ENCODE data around the gene PLEKHA5. TPM values are rescaled to one million over a fixed set of nuclear protein-coding genes. Genes with fewer than 3 reads are reported as not detected.

PLEKHA5 gene
- total and polyA plus RNA-seq, 3 donors from 2014 or later: 22.4 to 37.5 (median 34.8) TPM

DNA sequence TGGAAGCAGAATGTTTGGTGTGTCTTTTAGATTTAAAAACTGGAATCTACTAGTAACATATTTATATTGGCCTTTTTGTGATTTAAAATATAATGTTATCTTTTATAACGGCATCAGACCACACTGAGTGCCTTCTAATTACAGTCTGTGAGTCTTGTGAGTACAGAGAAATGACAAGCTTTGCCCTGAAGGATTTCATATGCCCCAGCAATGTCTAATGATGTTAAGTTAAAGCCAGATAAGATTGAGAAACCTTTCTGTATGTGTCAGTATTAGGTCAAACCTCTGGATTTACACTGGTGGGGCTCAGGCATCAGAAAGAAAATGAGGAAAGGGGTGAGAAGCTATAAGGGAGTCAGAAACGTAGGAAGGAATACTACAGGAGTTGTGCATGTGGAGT, 25.2 kb downstream of the PLEKHA5 start:
- Histone ChIP-seq H3K36me3 (ENCODE audit: low read depth, missing control alignments) (no peaks in the 10 kb centered on the region), H3K27ac (no peak overlapping the region), H3K27me3 (no peaks in the 10 kb centered on the region), H3K9me3 (no peaks in the 10 kb centered on the region), H3K4me1 (peaks cover 4% of the 10 kb centered on the region), H3K4me3 (no peak overlapping the region)
- intact Hi-C loops (cut with DNase I; ENCODE audit: low total_unique reads): no loop called here
- WGBS, 2 donors: 37% methylated on average over 2 of the region's 2 CpGs
- TF ChIP-seq, protein P1, sequence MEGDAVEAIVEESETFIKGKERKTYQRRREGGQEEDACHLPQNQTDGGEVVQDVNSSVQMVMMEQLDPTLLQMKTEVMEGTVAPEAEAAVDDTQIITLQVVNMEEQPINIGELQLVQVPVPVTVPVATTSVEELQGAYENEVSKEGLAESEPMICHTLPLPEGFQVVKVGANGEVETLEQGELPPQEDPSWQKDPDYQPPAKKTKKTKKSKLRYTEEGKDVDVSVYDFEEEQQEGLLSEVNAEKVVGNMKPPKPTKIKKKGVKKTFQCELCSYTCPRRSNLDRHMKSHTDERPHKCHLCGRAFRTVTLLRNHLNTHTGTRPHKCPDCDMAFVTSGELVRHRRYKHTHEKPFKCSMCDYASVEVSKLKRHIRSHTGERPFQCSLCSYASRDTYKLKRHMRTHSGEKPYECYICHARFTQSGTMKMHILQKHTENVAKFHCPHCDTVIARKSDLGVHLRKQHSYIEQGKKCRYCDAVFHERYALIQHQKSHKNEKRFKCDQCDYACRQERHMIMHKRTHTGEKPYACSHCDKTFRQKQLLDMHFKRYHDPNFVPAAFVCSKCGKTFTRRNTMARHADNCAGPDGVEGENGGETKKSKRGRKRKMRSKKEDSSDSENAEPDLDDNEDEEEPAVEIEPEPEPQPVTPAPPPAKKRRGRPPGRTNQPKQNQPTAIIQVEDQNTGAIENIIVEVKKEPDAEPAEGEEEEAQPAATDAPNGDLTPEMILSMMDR (IDR thresholded peaks at IDR 0.05): no peak
- no peak for TF ChIP-seq POLR2A (IDR thresholded peaks at IDR 0.05)
- DNase-seq: no peak

DNA sequence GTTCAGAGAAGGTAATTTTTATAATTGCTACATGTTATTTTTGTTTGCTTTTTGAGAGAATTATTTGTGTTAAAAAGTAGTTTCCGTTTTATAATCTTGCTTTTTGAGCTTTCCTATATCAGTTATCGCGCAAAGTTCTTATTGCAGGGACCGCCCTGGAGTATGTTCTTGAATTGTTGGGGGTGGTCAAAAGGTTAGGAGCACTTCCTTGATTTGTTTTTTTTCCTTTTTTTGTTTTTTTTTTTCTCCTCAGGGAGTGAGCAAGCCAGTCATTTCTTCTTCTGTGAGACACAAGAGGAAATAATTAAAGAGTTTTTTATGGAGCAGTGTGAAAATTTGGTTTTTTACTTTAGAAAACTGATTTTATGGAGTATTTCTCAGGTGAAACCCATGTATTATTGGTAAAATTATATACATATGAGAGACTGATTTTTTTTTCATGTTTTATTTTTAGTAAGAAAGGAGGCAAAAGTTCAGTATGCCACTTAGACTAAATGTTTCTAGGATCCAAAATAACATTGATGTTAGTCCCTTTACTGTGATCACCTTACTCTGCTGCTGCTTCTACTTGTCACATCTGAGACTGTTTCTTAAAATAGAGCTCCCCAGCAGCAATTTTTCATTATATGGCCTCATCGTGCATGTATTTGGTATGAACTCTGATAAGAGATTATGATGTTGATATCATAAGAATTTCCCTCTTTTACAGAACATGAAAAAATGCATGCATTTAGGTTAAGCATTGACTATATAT, 26.6 kb downstream of the PLEKHA5 start:
- no peak for TF ChIP-seq POLR2A (IDR thresholded peaks at IDR 0.05)
- Histone ChIP-seq H3K27ac (peak overlapping the region in 1 of 2 donors; percentile 25), H3K36me3 (ENCODE audit: low read depth, missing control alignments) (no peaks in the 10 kb centered on the region), H3K4me3 (no peak overlapping the region), H3K4me1 (peaks cover 4% of the 10 kb centered on the region), H3K9me3 (no peaks in the 10 kb centered on the region), H3K27me3 (no peaks in the 10 kb centered on the region)
- intact Hi-C loops (cut with DNase I; ENCODE audit: low total_unique reads): no loop called here
- WGBS, 2 donors: 45 to 58% methylated on average over 5 of the region's 5 CpGs
- no peak for DNase-seq

DNA sequence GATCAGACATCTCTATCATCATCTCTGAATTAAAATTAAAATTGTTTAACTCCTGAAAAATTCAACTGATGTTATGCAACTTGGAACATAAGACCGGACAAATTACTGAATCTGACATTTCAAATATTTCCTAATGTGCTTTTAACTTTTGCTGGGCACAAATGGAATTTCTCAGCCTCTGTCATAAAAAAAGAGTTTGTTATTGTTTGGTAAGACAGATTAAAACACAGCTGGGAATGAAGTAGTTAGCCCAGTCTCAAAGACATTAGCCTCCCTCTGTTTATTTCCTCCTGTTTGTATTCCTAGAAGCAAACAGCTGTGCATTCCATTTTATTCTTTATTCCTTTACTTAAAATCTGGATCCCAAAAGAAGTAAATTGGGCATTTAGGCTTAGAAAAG, 29.4 kb downstream of the PLEKHA5 start:
- no peaks in the 10 kb centered on the region for H3K9me3 ChIP-seq
- H3K27ac ChIP-seq: no peak overlapping the region
- WGBS, 2 donors: 48 to 57% methylated on average over 1 of the region's 1 CpG
- no peaks in the 10 kb centered on the region for H3K27me3 ChIP-seq
- intact Hi-C loops (cut with DNase I; ENCODE audit: low total_unique reads): no loop called here
- no peaks in the 10 kb centered on the region for H3K36me3 ChIP-seq (ENCODE audit: low read depth, missing control alignments)
- no peak overlapping the region for H3K4me3 ChIP-seq
- peaks cover 4% of the 10 kb centered on the region for H3K4me1 ChIP-seq
- TF ChIP-seq, protein P1 (IDR thresholded peaks at IDR 0.05): no peak
- no peak for TF ChIP-seq POLR2A (IDR thresholded peaks at IDR 0.05)
- no peak for DNase-seq

DNA sequence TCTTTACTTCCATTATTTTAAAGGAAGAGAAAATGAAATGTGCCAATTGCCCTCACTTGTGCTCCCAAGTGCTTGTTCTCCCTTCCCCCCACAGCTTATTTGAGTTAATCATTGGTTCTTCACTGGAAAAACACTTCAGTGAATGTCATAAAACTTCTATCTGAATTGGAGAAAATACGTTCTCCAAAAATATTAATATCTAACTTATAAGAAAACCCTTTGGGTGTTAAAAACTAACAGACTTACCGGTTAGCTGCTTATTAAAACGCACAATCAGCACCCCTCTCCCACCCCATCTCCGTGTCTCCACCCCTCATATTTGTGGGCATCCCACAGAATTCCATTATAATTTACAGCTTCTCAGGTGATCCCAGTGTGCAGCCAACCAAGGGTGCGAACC, 31.7 kb downstream of the PLEKHA5 start:
- TF ChIP-seq POLR2A (IDR thresholded peaks at IDR 0.05): no peak
- TF ChIP-seq, protein P1 (IDR thresholded peaks at IDR 0.05): no peak
- H3K36me3 ChIP-seq (ENCODE audit: low read depth, missing control alignments): no peaks in the 10 kb centered on the region
- no peak overlapping the region for H3K27ac ChIP-seq
- no peaks in the 10 kb centered on the region for H3K27me3 ChIP-seq
- intact Hi-C loops (cut with DNase I; ENCODE audit: low total_unique reads): no loop called here
- peaks cover 3% of the 10 kb centered on the region for H3K4me1 ChIP-seq
- H3K9me3 ChIP-seq: no peaks in the 10 kb centered on the region
- 97 to 99% methylated on average over 5 of the region's 5 CpGs for WGBS, 2 donors
- no peak for DNase-seq
- H3K4me3 ChIP-seq: no peak overlapping the region

DNA sequence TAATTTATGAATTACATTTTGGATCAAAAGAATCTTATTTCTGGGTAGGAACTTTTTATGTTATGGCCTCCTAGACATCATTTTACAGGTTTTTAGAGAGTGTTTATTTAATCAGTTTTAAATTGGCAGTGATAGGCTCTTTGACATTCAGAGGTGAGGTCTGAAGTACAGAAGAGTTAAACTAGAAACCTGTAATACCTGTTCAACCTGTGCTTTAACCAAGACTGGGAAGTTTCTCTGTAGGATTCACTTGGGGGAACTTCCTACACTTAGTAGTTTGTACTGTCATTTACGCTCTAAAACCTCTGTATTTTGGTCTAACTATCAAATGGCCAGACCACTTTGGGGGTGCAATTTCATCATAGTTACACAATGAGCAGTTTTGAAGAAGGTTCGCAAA, 35.9 kb downstream of the PLEKHA5 start:
- no peak overlapping the region for H3K4me3 ChIP-seq
- no peaks in the 10 kb centered on the region for H3K36me3 ChIP-seq (ENCODE audit: low read depth, missing control alignments)
- H3K27me3 ChIP-seq: no peaks in the 10 kb centered on the region
- intact Hi-C loops (cut with DNase I; ENCODE audit: low total_unique reads): no loop called here
- DNase-seq: no peak
- H3K4me1 ChIP-seq: peaks cover 5% of the 10 kb centered on the region
- no peaks in the 10 kb centered on the region for H3K9me3 ChIP-seq
- 60 to 66% methylated on average over 2 of the region's 2 CpGs for WGBS, 2 donors
- H3K27ac ChIP-seq: no peak overlapping the region
- TF ChIP-seq, protein P1 (IDR thresholded peaks at IDR 0.05): no peak
- TF ChIP-seq POLR2A (IDR thresholded peaks at IDR 0.05): no peak

Data from testis (tissue), 3 donors.